Frontal cortex (tissue), 4 donors: Measurements from ENCODE around the gene TMEM116. TPM values are rescaled to one million over a fixed set of nuclear protein-coding genes. Genes with fewer than 3 reads are reported as not detected.
"Not testable (repeated sequence)": the region's sequence is repeated elsewhere in the genome, so short reads cannot be mapped to it uniquely, and the experiment has no call there.

ENCODE experiments used
- DNase-seq, 2 donors: peaks; one replicate each; pipeline ENCODE4 v3.0.0; 2012; ENCODE audit warnings: low spot score in 2 of 2
- FAIRE-seq: peaks from 2 replicates; lab custom pipeline; 2012; peaks lifted over from hg19 to GRCh38; lab: Jason Lieb, UNC
- total RNA-seq: library from RNA; depleted of rRNA; stranded (reverse); fragments of >200 nt; gene quantifications from one replicate; pipeline ENCODE4 v1.2.3, GENCODE V29; 2014
- donor health status: control.
- donor health status: control.
- donor health status: control.

Gene TMEM116
- total RNA-seq, 1 donor from 2014 or later, result 43.2 TPM

DNA sequence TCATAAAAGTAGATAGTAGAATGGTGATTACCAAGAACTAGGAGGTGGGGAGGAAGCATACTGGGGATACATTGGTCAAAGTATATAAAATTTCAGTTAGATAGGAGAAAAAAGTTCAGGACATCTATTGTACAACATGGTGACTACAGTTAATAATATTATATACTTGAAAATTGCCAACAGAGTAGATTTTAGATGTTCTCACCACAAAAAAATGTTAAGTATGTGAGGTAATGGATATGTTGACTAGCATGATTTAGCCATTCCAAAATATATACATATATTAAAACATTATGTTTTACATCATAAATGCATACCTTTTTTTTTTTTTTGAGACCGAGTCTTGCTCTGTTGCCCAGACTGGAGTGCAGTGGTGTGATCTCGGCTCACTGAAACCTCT lies 31.0 kb downstream of the TMEM116 start:
- DNase-seq, result no peak
- FAIRE-seq, result no peak

- DNase-seq (no peak), FAIRE-seq (no peak)
These were observed 32.4 kb downstream of the TMEM116 start for GRCh38 chr12:111980598-111980997.

GRCh38 chr12:111978545-111978944 lies 34.4 kb downstream of the TMEM116 start:
- DNase-seq (no peak), FAIRE-seq (no peak)

GRCh38 chr12:111976860-111977259 lies 36.1 kb downstream of the TMEM116 start:
- FAIRE-seq (no peak), DNase-seq (no peak)

GRCh38 chr12:111976291-111976690 lies 36.7 kb downstream of the TMEM116 start:
- FAIRE-seq, result no peak
- no peak for DNase-seq

DNA sequence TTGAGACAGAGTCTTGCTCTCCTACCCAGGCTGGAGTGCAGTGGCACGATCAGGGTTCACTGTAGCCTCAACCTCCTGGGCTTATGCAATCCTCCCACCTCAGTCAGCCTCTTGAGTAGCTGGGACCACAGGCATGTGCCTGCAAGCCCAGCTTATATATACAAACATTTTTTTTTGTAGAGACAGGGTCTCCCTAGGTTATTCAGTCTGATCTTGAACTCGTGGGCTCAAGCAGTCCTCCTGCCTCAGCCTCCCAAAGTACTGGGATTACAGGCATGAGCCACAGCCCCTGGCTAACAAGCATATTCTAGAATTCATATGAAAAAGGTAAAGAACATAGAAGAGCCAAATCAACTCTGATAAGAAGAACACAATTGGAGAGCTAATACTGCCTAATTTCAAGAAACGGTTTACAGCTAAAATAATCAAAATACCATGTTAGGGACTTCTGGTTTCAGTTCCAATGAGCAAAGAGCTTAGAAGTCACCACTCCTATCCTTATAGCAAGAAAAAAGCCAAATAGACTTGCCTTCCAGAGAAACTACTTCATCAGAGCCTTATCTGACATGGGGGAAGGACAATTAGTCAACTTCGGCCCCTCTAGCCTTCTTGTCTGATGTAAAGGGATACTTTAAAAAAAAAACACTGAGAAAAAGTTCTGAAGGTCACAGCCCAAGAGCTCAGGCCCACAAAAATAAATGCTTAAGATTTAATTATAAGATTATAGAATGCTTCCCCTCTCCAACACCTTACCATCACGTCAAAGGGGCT lies 37.6 kb downstream of the TMEM116 start:
- FAIRE-seq (no peak), DNase-seq (no peak)

DNA sequence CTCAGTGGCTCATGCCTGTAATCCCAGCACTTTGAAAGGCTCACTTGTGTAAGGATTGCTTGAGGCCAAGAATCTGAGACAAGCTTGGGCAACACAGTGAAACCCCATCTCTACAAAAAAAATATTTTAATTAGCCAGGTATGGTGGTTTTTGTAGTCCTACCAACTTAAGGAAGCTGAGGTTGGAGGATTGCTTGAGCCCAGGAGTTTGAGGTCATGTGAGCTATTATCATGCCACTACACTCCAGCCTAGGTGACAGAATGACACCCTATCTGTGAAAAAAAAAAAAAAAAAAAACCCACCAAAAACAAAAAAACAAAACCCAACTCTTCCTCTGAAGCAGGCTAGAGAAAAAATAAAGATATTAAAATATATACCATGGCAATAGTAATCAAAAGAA lies 41.2 kb downstream of the TMEM116 start:
- DNase-seq (no peak), FAIRE-seq (no peak)

- FAIRE-seq (no peak), DNase-seq (no peak)
These were observed 48.0 kb downstream of the TMEM116 start for GRCh38 chr12:111964935-111965334.

DNA sequence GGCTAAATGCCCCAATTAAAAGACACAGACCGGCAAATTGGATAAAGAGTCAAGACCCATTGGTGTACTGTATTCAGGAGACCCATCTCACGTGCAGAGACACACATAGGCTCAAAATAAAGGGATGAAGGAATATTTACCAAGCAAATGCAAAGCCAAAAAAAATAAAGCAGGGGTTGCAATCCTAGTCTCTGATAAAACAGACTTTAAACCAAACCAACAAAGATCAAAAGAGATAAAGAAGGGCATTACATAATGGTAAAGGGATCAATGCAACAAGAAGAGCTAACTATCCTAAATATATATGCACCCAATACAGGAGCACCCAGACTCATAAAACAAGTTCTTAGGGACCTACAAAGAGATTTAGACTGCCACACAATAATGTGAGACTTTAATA lies 53.4 kb downstream of the TMEM116 start:
- not testable (repeated sequence) for FAIRE-seq, DNase-seq

GRCh38 chr12:111957224-111957623 lies 55.7 kb downstream of the TMEM116 start:
- DNase-seq, FAIRE-seq: not testable (repeated sequence)

DNA sequence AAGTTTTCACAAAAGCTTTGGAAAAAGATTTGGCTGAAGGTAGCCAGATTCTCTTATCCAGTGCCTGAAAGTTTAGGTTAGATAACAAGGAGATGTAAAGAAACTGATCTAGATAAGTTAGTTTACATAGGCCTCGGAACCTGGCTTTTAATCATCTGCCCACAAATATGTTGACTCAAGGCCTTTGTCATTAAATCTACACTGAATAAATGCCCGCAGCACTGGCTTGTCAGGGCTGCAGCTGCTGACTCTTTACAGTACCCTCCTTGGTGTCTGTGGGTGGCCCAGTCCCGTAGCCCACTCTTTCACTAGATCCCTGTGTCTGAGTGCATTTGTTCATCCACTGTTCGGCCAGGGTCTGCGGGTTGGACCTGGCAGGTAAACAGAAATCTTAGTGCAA lies 58.0 kb downstream of the TMEM116 start:
- DNase-seq, result no peak

GRCh38 chr12:111953455-111953854 lies 59.5 kb downstream of the TMEM116 start:
- FAIRE-seq, result no peak
- no peak for DNase-seq

More for the DNA sequence above, 58.0 kb downstream of the TMEM116 start:
- no peak for FAIRE-seq

GRCh38 chr12:111952084-111952787 lies 60.7 kb downstream of the TMEM116 start:
- not testable (repeated sequence) for FAIRE-seq, DNase-seq

- FAIRE-seq, DNase-seq: not testable (repeated sequence)
These were observed 61.8 kb downstream of the TMEM116 start for GRCh38 chr12:111950961-111951676.

DNA sequence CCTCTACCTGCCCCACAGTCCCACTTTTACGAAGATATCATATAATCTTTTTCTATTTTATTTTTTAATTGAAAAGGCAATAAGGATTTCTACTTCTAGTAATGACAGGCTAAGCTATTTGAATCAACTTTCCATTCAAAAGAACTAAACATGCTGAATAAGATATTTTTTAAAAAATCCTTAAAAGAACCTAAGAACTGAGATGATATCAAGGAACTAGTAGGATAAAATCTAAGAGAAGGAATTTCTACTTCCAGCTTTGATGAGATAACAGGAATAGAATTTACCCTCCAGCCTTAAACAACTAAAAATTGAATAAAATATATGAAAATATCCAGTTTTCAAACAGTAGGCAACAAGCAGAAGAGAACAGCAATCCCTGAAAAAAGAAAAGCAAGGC lies 69.0 kb downstream of the TMEM116 start:
- FAIRE-seq (no peak), DNase-seq (no peak)

DNA sequence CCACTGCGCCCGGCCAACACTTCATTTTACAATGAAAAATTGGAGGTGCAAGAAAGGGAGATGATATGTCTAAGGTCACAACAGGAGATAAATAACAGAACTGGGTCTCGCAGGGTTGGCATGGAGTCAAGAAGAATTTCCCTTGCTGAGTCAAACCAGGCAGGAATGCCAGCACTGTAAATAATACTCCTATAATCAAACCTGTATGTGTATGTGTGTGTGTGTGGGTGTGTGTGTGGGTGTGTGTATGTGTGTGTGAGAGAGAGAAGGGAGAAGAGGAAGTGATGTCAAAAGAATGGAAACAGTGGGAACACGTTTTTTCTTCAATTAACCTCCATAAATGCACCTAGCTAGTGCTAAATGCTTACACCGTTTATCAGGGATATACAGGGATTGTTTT lies 70.4 kb downstream of the TMEM116 start:
- no peak for FAIRE-seq
- DNase-seq, result no peak

DNA sequence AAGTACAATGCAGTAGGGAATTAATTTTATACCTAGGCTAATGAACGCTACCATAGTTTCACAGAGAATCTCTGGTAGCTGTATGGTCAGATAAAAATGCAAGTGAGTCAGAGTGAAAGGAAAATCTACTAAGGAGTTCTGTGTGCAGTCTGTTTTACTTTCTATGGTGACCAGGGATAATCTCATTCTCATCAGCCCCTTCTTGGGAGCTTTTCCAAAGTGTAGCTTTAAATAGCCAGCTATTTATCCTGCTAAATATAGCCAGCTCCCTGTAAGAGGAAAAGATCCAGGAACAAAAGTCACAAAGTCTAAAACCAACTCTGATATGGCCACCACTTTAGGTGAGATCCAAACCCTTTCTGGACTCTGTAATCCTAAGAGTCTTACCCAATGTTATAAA lies 75.5 kb downstream of the TMEM116 start:
- FAIRE-seq (no peak), DNase-seq (no peak)

DNA sequence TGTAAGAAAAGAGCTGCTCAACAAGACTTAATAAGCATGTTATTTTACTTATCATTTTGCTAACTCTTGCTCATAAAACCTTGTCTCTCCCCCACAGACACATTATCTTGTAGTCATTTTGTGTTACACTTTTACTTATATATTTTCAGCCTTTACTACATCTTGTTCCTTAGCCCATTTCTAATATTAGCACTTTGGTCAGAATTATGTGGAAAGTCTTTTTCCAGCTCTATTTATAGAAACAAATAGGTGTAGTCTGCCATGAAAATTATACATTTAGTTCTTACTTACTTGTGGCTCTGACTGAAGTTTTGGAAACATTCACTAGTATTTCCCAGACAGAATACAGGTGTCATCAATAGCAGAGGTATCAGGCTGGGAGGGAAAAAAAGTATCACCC lies 76.1 kb downstream of the TMEM116 start:
- DNase-seq, result no peak
- FAIRE-seq, result no peak

DNA sequence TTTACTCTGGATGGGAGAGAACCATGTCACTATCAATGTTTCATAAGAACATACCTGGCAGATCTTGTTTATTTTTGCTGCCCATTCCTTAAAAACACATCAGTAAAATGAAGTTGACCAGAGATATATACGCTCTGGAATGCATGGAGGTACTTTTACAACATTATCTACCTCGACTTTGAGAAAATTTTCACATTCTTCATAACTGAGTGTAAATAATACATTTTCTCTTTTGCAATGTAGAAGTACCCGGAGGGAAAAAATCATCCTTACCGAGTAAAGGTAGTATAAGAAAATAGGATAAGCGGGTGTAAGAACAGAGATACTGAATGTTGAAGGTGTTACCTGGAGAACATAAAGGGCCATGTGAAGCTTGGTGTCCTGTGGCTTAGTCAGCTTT lies 80.7 kb downstream of the TMEM116 start:
- DNase-seq, result no peak
- no peak for FAIRE-seq

DNA sequence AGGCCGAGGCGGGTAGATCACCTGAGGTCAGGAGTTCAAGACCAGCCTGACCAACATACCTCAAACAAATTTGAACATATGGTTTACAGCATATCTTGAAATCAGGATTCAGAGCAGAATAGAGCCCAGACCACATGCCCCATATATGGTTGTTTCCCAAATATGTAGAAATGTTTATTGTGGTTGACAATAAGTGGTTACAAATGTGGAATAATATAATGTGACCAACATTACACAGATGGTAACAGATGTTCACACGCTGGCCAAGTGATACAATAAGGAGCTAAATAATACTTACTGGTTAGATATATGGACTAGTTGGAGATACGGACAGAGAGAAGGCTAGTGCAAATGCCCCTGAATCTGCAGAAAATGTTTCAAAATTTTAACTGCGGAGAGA lies 85.6 kb downstream of the TMEM116 start:
- DNase-seq, result no peak
- no peak for FAIRE-seq

GRCh38 chr12:111926631-111927030 lies 86.3 kb downstream of the TMEM116 start:
- DNase-seq, result no peak
- no peak for FAIRE-seq
